Inflammatory macrophage (primary cell): ENCODE results near the gene LILRA2.
"Not testable (repeated sequence)": the region's sequence is repeated elsewhere in the genome, so short reads cannot be mapped to it uniquely, and the experiment has no call there.

Source experiments
- DNase-seq, 2 donors: peaks; one replicate each; pipeline ENCODE4 v3.0.0-alpha.2; 2020 to 2022

LILRA2 gene

GRCh38 chr19:54571715-54572615 is 1.6 kb upstream of the LILRA2 start:
- peak; percentile 74 to 80 for DNase-seq

GRCh38 chr19:54572696-54573311 is 786 bp upstream of the LILRA2 start:
- DNase-seq, result peak; percentile 92 to 95

GRCh38 chr19:54574051-54574450 is 461 bp downstream of the LILRA2 start:
- no peak for DNase-seq

- no peak for DNase-seq
Observed at GRCh38 chr19:54574527-54575056, 1.0 kb downstream of the LILRA2 start.

- not testable (repeated sequence) for DNase-seq
Observed at GRCh38 chr19:54575205-54575604, 1.6 kb downstream of the LILRA2 start.

GRCh38 chr19:54576411-54576976 is 2.9 kb downstream of the LILRA2 start:
- no peak for DNase-seq

- DNase-seq, result no peak
Observed at GRCh38 chr19:54577334-54577733, 3.7 kb downstream of the LILRA2 start.

GRCh38 chr19:54578268-54578667 is 4.7 kb downstream of the LILRA2 start:
- not testable (repeated sequence) for DNase-seq

GRCh38 chr19:54586397-54586796 is 12.8 kb downstream of the LILRA2 start:
- no peak for DNase-seq

- no peak for DNase-seq
Observed at GRCh38 chr19:54587026-54587425, 13.4 kb downstream of the LILRA2 start.

GRCh38 chr19:54593445-54593844 is 19.9 kb downstream of the LILRA2 start, which contains the start of gene LILRA1:
TSS of gene LILRA1 (plus strand) at chr19:54593632. CDS start at chr19:54594245, 613 bp downstream.
- peak; percentile 68 to 81 for DNase-seq

- DNase-seq, result peak; percentile 47 to 60
Observed at GRCh38 chr19:54593931-54594626, 20.5 kb downstream of the LILRA2 start.

- DNase-seq, result no peak
Observed at GRCh38 chr19:54594737-54595136, 21.1 kb downstream of the LILRA2 start.

GRCh38 chr19:54595680-54596436 is 22.3 kb downstream of the LILRA2 start:
- DNase-seq, result not testable (repeated sequence)

GRCh38 chr19:54600212-54600611 is 26.6 kb downstream of the LILRA2 start:
- DNase-seq, result peak; percentile 52 to 66

GRCh38 chr19:54606230-54606629 is 32.6 kb downstream of the LILRA2 start:
- DNase-seq, result peak; percentile 59 to 76

GRCh38 chr19:54606891-54607784 is 33.5 kb downstream of the LILRA2 start:
- peak; percentile 87 to 89 for DNase-seq

GRCh38 chr19:54607785-54608150 is 34.2 kb downstream of the LILRA2 start:
- no peak for DNase-seq

- DNase-seq, result no peak
Observed at GRCh38 chr19:54608205-54608604, 34.6 kb downstream of the LILRA2 start.

- DNase-seq, result peak; percentile 72 to 75
Observed at GRCh38 chr19:54608792-54609191, 35.2 kb downstream of the LILRA2 start.

- no peak for DNase-seq
Observed at GRCh38 chr19:54609356-54609791, 35.8 kb downstream of the LILRA2 start.
